GM18508 (cell line): Measurements from ENCODE around the gene INHBC.

Experiments
- ATAC-seq: cut with Tn5 transposase; IDR thresholded peaks from one replicate; pipeline ENCODE4 v1.9.1; 2021; ENCODE audit warnings: moderate number of reproducible peaks; ENCODE audit not compliant: insufficient read depth, unreplicated experiment

Gene INHBC

GRCh38 chr12:57500213-57500612 is 65.6 kb downstream of the INHBC start:
- ATAC-seq = no peak
